ENCODE data around the gene MLXIP. TPM values are rescaled to one million over a fixed set of nuclear protein-coding genes. Genes with fewer than 3 reads are reported as not detected.

Gene MLXIP
- total and polyA plus RNA-seq, 2 of the 8 experiments (the other 6 are each of a cell fraction or from before 2014, with no cell fraction given): 5.5 to 40.5 TPM

GRCh38 chr12:122054842-122055520 lies 23.6 kb upstream of the MLXIP start:
- Histone ChIP-seq H2BK15ac (ENCODE audit: low read length) (no peak overlapping the region), H4K8ac (ENCODE audit: extremely low read depth, insufficient read depth, low read length) (peak overlapping the region; percentile 6; the same call in 1 of the 2 replicates), H3K23ac (ENCODE audit: insufficient read length) (no peak overlapping the region), H3K36me3 (ENCODE audit: control insufficient read depth in 2 of 4, insufficient read depth in 4 of 4, low read length in 3 of 4) (peaks cover 5 to 20% (median 18%) of the 10 kb centered on the region in 4 experiments; a peak in 7 of 8 replicates), H3K14ac (ENCODE audit: insufficient read length) (no peak overlapping the region), H3K56ac (replicated peaks; ENCODE audit: insufficient read length, low read depth, low read length) (no peak overlapping the region), H3K27me3 (replicated peaks in 1 of 4; ENCODE audit: control insufficient read depth in 3 of 4, extremely low read depth in 1 of 4, insufficient read depth in 3 of 4, low read length in 3 of 4) (no peaks in the 10 kb centered on the region), H4K5ac (ENCODE audit: insufficient read length, low read depth, low read length) (no peak overlapping the region), H3K9me3 (ENCODE audit: insufficient read depth in 2 of 2, low read depth in 1 of 2, low read length in 1 of 2) (no peaks in the 10 kb centered on the region), H2AFZ (ENCODE audit: low read length) (no peak overlapping the region), H3K79me2 (ENCODE audit: control insufficient read depth in 1 of 2, insufficient read depth in 2 of 2, low read length in 2 of 2) (no peaks in the 10 kb centered on the region), H3K4ac (replicated peaks; ENCODE audit: insufficient read length, low read depth, low read length) (no peak overlapping the region), H3K4me1 (replicated peaks in 1 of 4; ENCODE audit: control insufficient read depth in 3 of 4, insufficient read depth in 4 of 4, low read length in 3 of 4) (peaks cover 0 to 2% (median 0%) of the 10 kb centered on the region in 4 experiments; a peak in 2 of 7 replicates), H3K79me1 (ENCODE audit: low read depth, low read length) (no peaks in the 10 kb centered on the region), H3K23me2 (ENCODE audit: low read depth, low read length) (no peaks in the 10 kb centered on the region), H3K18ac (ENCODE audit: extremely low read depth, low read length) (no peak overlapping the region), H2BK5ac (ENCODE audit: low read depth, low read length) (no peak overlapping the region), H4K20me1 (replicated peaks in 1 of 2; ENCODE audit: control insufficient read depth in 1 of 2, insufficient read depth in 2 of 2, low read length in 2 of 2) (peaks cover 2 to 3% of the 10 kb centered on the region in 2 experiments), H3K4me3 (ENCODE audit: extremely low read depth in 1 of 4, insufficient read depth in 2 of 4, low read depth in 3 of 4, low read length in 4 of 4) (no peak overlapping the region), H2BK120ac (replicated peaks; ENCODE audit: low read depth, low read length) (no peak overlapping the region), H2AK5ac (ENCODE audit: low read depth, low read length) (no peak overlapping the region), H3K4me2 (ENCODE audit: insufficient read depth in 1 of 2, low read depth in 2 of 2, low read length in 2 of 2) (no peak overlapping the region), H3K9ac (replicated peaks in 1 of 4; ENCODE audit: extremely low read depth in 1 of 4, low read depth in 3 of 4, low read length in 3 of 4) (no peak overlapping the region), H3K27ac (ENCODE audit: low read depth, low read length) (no peak overlapping the region), H4K91ac (replicated peaks; ENCODE audit: insufficient read length, low read length) (no peak overlapping the region), H2BK12ac (ENCODE audit: low read depth, low read length) (no peak overlapping the region), H2BK20ac (ENCODE audit: low read length) (no peak overlapping the region)
- CTCF ChIA-PET (ENCODE audit: partially characterized antibody): interaction anchor here (0.7 to 20.6 kb wide), 36 partner anchors 9 to 257 kb away, joined by 3 to 379 read pairs (median 4); partner anchors contain the start of gene CFAP251
- FAIRE-seq (no peak), DNase-seq (ENCODE audit: low read depth in 1 of 2, low spot score in 2 of 2) (no peak)
- 93% methylated on average over 27 of the region's 27 CpGs; no CpG with 5 or more reads in 1 of the 2 experiments for WGBS, 2 experiments (ENCODE audit: extremely low coverage in 1 of 2, insufficient coverage in 1 of 2, insufficient read length in 1 of 2, insufficient replicate concordance in 2 of 2, low coverage in 1 of 2, low lambda C conversion rate in 2 of 2, missing lambda C conversion rate in 1 of 2)
- POLR2A ChIA-PET (ENCODE audit: partially characterized antibody): interaction anchor here (1.2 to 2.7 kb wide), 6 partner anchors 9 to 69 kb away, joined by 3 to 12 read pairs (median 6); no protein-coding TSS in a partner anchor
